PFSK-1 (cell line): ENCODE results near the gene TGM6.

Source experiments
- POLR2AphosphoS5 ChIP-seq: IDR thresholded peaks from 2 replicates; pipeline ENCODE4 v1.6.1; 2012; ENCODE audit warnings: low read depth, mild to moderate bottlenecking, control low read depth, low read length, moderate library complexity
- TAF1 ChIP-seq: IDR thresholded peaks from 2 replicates; pipeline ENCODE4 v1.6.1; 2012; ENCODE audit warnings: low read length, control low read depth, borderline replicate concordance; ENCODE audit not compliant: insufficient read depth
- TF ChIP-seq, protein P1 (sequence below), 2 experiments: IDR thresholded peaks; 2 replicates each; pipeline versions ENCODE4 v1.6.1 to v1.8.0; 2011 to 2012; ENCODE audit warnings: low read depth in 2 of 2, low read length in 2 of 2, control low read depth in 1 of 2, inconsistent platforms in 1 of 2, mild to moderate bottlenecking in 1 of 2, moderate library complexity in 1 of 2; ENCODE audit not compliant: insufficient read depth in 1 of 2

- TF ChIP-seq POLR2AphosphoS5 (no peak), TAF1 (no peak)
- TF ChIP-seq, protein P1, sequence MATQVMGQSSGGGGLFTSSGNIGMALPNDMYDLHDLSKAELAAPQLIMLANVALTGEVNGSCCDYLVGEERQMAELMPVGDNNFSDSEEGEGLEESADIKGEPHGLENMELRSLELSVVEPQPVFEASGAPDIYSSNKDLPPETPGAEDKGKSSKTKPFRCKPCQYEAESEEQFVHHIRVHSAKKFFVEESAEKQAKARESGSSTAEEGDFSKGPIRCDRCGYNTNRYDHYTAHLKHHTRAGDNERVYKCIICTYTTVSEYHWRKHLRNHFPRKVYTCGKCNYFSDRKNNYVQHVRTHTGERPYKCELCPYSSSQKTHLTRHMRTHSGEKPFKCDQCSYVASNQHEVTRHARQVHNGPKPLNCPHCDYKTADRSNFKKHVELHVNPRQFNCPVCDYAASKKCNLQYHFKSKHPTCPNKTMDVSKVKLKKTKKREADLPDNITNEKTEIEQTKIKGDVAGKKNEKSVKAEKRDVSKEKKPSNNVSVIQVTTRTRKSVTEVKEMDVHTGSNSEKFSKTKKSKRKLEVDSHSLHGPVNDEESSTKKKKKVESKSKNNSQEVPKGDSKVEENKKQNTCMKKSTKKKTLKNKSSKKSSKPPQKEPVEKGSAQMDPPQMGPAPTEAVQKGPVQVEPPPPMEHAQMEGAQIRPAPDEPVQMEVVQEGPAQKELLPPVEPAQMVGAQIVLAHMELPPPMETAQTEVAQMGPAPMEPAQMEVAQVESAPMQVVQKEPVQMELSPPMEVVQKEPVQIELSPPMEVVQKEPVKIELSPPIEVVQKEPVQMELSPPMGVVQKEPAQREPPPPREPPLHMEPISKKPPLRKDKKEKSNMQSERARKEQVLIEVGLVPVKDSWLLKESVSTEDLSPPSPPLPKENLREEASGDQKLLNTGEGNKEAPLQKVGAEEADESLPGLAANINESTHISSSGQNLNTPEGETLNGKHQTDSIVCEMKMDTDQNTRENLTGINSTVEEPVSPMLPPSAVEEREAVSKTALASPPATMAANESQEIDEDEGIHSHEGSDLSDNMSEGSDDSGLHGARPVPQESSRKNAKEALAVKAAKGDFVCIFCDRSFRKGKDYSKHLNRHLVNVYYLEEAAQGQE (IDR thresholded peaks at IDR 0.05; ENCODE audit: insufficient read depth in 1 of 2, low read depth in 2 of 2, low read length in 2 of 2): no peak
These were observed 66.1 kb downstream of the TGM6 start for GRCh38 chr20:2446845-2447244.
